Psoas muscle (tissue), 8 donors: ENCODE data around the gene RARB. TPM values are rescaled to one million over a fixed set of nuclear protein-coding genes. Genes with fewer than 3 reads are reported as not detected.

Source experiments
- ATAC-seq, 4 donors: fragments of 200-7000 bp; cut with Tn5 transposase; one replicate each; pipeline ENCODE4 v1.9.1; 2020; ENCODE audit warnings: moderate library complexity in 3 of 4, mild to moderate bottlenecking in 2 of 4
- DNase-seq, 2 donors: peaks; one replicate each; pipeline ENCODE4 v3.0.0-alpha.2; 2020
- H3K27ac ChIP-seq: fragments of 200-600 bp; one replicate; pipeline ENCODE4 v1.8.0; 2022
- H3K27me3 ChIP-seq, 3 donors: fragments of 200-600 bp in 1 of 3; one replicate each; pipeline versions ENCODE4 v1.6.1 to v1.8.0; 2013 to 2022; ENCODE audit warnings: low read length in 2 of 3, mild to moderate bottlenecking in 2 of 3, moderate library complexity in 1 of 3; ENCODE audit not compliant: insufficient read depth in 3 of 3
- H3K36me3 ChIP-seq, 2 donors: fragments of 200-600 bp in 1 of 2; one replicate each; pipeline versions ENCODE4 v1.6.1 to v1.8.0; 2013 to 2022; ENCODE audit warnings: low read depth in 1 of 2, mild to moderate bottlenecking in 1 of 2, moderate library complexity in 1 of 2; ENCODE audit not compliant: insufficient read depth in 1 of 2
- H3K4me1 ChIP-seq: fragments of 200-600 bp; one replicate; pipeline ENCODE4 v1.8.0; 2022
- H3K4me3 ChIP-seq: fragments of 200-600 bp; one replicate; pipeline ENCODE4 v1.8.0; 2022; ENCODE audit warnings: mild to moderate bottlenecking
- H3K9me3 ChIP-seq: fragments of 200-600 bp; one replicate; pipeline ENCODE4 v1.8.0; 2022
- WGBS, 3 donors: extraction: QIAGEN DNeasy Blood & Tissue Kit; methylation state at CpG; one replicate each; pipeline versions ENCODE4 v1.1.6 to v1.1.7; 2013; 5-methylcytosine and 5-hydroxymethylcytosine counted together
- intact Hi-C, 2 donors: fragments of 100-400 bp; cut with DNase I; formaldehyde crosslinking; loops; one replicate each; pipeline versions ENCODE4 v1.11.0 to v1.14.2; 2022
- polyA plus RNA-seq, 3 donors: library from polyadenylated mRNA; stranded (reverse); fragments of 200-250 nt; gene quantifications; one replicate each; pipeline ENCODE4 v1.2.3, GENCODE V29; 2013
- total RNA-seq, 4 donors: library from RNA; stranded (reverse); fragmentation: NEBNext Ultra II Directional in 2 of 4; extraction: Animal tissue kit (Norgen Biotek cat#: 25700) in 2 of 4; gene quantifications; one replicate each; pipeline versions ENCODE4 v1.2.1 to v1.2.4, GENCODE V29; 2021 to 2023
- TF ChIP-seq, protein P1 (sequence below): fragments of 200-600 bp; IDR thresholded peaks from one replicate; pipeline ENCODE4 v1.8.0; 2022; ENCODE audit warnings: antibody characterized with exemption
- donor health status: healthy with polysubstance abuse.
- donor health status: DM: no; HTN: no; CAD: no; lungs with moderate emphysema.
- donor health status: Bipolar disorder and iron deficiency.
- donor health status: healthy.
- donor health status: DM: yes; HTN: yes; CAD: no.
- donor health status: DM: no; HTN: no; CAD: no.
- donor health status: DM: no; HTN: no; CAD: no.
- donor health status: DM: yes; HTN: yes; CAD: no.

The RARB gene
- total and polyA plus RNA-seq, 7 donors: 1.1 to 5.4 (median 1.9) TPM

- H3K36me3 ChIP-seq: peaks cover 2 to 93% of the 10 kb centered on the region in 2 donors
- no peak overlapping the region for H3K4me3 ChIP-seq
- no peaks in the 10 kb centered on the region for H3K4me1 ChIP-seq
- H3K27ac ChIP-seq: no peak overlapping the region
- ATAC-seq (no peak), DNase-seq (no peak)
- TF ChIP-seq, protein P1, sequence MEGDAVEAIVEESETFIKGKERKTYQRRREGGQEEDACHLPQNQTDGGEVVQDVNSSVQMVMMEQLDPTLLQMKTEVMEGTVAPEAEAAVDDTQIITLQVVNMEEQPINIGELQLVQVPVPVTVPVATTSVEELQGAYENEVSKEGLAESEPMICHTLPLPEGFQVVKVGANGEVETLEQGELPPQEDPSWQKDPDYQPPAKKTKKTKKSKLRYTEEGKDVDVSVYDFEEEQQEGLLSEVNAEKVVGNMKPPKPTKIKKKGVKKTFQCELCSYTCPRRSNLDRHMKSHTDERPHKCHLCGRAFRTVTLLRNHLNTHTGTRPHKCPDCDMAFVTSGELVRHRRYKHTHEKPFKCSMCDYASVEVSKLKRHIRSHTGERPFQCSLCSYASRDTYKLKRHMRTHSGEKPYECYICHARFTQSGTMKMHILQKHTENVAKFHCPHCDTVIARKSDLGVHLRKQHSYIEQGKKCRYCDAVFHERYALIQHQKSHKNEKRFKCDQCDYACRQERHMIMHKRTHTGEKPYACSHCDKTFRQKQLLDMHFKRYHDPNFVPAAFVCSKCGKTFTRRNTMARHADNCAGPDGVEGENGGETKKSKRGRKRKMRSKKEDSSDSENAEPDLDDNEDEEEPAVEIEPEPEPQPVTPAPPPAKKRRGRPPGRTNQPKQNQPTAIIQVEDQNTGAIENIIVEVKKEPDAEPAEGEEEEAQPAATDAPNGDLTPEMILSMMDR: no peak
- intact Hi-C loops: no loop called here
- H3K27me3 ChIP-seq: no peaks in the 10 kb centered on the region
- no peaks in the 10 kb centered on the region for H3K9me3 ChIP-seq
- WGBS, 3 donors: 100% methylated on average over 1 of the region's 1 CpG
Measured at GRCh38 chr3:25610167-25610566, 182.1 kb downstream of the RARB start.

DNA sequence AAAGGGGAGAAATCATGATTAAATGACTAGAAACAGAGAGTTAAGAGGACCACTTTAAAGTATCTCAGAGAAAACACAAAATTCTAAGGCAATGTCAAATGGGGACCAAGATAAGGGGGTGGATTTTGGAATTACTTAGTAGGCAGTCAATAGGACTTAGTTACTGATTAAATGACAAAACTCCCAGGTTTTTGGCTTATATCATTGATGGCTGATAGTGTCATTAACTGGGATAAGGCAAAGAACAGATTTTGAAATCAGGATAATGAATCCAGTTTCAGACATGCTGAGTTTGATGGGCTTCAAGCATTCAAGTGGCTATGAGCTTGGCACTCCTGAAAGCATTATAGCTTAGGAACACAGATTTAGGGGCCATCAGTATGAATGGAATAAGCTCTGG lies 182.7 kb downstream of the RARB start:
- Histone ChIP-seq H3K27ac (no peak overlapping the region), H3K9me3 (no peaks in the 10 kb centered on the region), H3K27me3 (no peaks in the 10 kb centered on the region), H3K4me3 (no peak overlapping the region), H3K36me3 (peaks cover 2 to 98% of the 10 kb centered on the region in 2 donors), H3K4me1 (no peaks in the 10 kb centered on the region)
- TF ChIP-seq, protein P1: no peak
- DNase-seq: no peak
- no peak for ATAC-seq
- intact Hi-C loops: no loop called here

DNA sequence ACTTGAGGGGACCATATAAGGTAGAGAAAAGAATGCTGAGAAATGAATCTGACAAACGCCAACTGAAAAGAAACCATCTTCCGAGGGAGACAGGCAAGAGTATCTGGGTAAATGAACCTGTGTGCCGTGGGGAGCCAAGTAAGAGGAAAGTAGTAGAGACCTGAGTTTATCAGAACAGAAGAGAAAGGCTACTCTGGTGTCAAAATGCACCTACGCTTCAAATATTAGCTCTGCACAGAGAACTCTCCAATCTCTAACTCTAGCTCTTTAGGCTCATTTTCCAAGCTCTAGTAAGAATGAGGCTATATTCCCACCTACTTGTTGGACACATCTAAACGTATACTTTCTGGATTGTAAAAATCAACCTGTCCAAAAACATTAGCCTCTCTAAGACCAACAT lies 183.1 kb downstream of the RARB start:
- H3K27me3 ChIP-seq: no peaks in the 10 kb centered on the region
- intact Hi-C loops: no loop called here
- 93 to 97% (median 94%) methylated on average over 5 of the region's 5 CpGs for WGBS, 3 donors
- ATAC-seq (no peak), DNase-seq (no peak)
- peaks cover 2 to 96% of the 10 kb centered on the region in 2 donors for H3K36me3 ChIP-seq
- H3K4me1 ChIP-seq: no peaks in the 10 kb centered on the region
- H3K4me3 ChIP-seq: no peak overlapping the region
- H3K27ac ChIP-seq: no peak overlapping the region
- TF ChIP-seq, protein P1: no peak
- no peaks in the 10 kb centered on the region for H3K9me3 ChIP-seq

DNA sequence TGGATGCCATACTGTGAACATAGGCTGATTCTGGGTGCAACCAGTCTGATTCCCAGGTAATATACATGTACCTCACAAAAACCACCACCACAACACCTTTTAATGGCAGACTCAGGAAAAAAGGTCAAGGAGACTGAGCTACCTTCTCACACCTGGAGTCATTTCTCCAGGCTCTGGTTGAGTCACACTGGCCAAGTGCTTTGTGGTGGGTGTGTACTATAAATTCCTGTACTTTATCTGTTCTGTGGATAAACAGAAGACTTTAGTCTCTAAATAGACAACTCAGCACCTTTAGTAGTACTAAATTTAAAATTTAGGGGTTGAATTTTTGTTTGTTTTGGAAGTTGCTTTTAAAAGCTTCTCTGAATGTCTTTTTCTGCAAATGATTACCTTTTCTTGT lies 190.0 kb downstream of the RARB start:
- Histone ChIP-seq H3K27me3 (no peaks in the 10 kb centered on the region), H3K9me3 (no peaks in the 10 kb centered on the region), H3K4me3 (no peak overlapping the region), H3K27ac (no peak overlapping the region), H3K4me1 (no peaks in the 10 kb centered on the region), H3K36me3 (peaks cover 0 to 97% of the 10 kb centered on the region in 2 donors)
- DNase-seq (no peak), ATAC-seq (no peak)
- TF ChIP-seq, protein P1: no peak
- intact Hi-C loops: no loop called here

DNA sequence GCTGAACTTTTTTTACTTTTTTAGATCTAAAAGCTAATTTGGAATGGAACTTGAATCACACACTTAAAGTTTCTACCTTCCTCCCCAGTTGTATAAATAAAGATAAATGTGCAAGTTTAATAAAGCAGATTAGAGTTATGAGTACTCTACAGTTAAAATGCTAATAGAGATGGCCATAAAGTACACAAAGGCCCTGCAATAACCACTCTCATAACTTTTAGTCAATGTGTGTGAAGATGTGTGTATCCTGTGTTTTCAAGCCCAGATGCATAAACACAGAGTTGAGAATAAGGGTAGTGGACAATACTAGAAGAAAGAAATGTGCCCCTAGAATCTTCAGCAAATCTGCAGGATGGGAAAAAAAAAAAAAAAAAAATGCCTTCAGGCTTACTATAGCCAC lies 191.3 kb downstream of the RARB start:
- TF ChIP-seq, protein P1: no peak

More for the DNA sequence above, 191.3 kb downstream of the RARB start:
- Histone ChIP-seq H3K9me3 (no peaks in the 10 kb centered on the region), H3K36me3 (peaks cover 3 to 97% of the 10 kb centered on the region in 2 donors), H3K27me3 (no peaks in the 10 kb centered on the region), H3K4me3 (no peak overlapping the region), H3K4me1 (no peaks in the 10 kb centered on the region), H3K27ac (no peak overlapping the region)
- intact Hi-C loops: no loop called here
- ATAC-seq: no peak
- no peak for DNase-seq
